Lung (tissue), 12 donors: ENCODE data around the gene EPB41L4A. TPM values are rescaled to one million over a fixed set of nuclear protein-coding genes. Genes with fewer than 3 reads are reported as not detected.

Experiments
- ATAC-seq: fragments of 200-7000 bp; cut with Tn5 transposase; one replicate; pipeline ENCODE4 v1.9.1; 2020; ENCODE audit warnings: moderate number of reproducible peaks; ENCODE audit not compliant: insufficient read depth, low FRiP score
- DNase-seq, 3 donors: peaks; one replicate each; pipeline ENCODE4 v3.0.0-alpha.2; 2013 to 2017
- H3K27ac ChIP-seq, 2 donors: one replicate each; pipeline ENCODE4 v1.5.1; 2013; ENCODE audit warnings: mild to moderate bottlenecking in 2 of 2, moderate library complexity in 2 of 2, control low read depth in 1 of 2, inconsistent platforms in 1 of 2, low read depth in 1 of 2, low read length in 1 of 2
- H3K27me3 ChIP-seq, 3 donors: one replicate each; pipeline ENCODE4 v1.5.1; 2013; ENCODE audit warnings: low read length in 2 of 3; ENCODE audit not compliant: control insufficient read depth in 3 of 3, insufficient read depth in 3 of 3
- H3K36me3 ChIP-seq, 4 donors: one replicate each; pipeline ENCODE4 v1.5.1; 2013; ENCODE audit warnings: low read length in 4 of 4, mild to moderate bottlenecking in 1 of 4, moderate library complexity in 1 of 4; ENCODE audit not compliant: control insufficient read depth in 4 of 4, insufficient read depth in 4 of 4
- H3K4me1 ChIP-seq, 5 donors: one replicate each; pipeline ENCODE4 v1.5.1; 2013; ENCODE audit warnings: low read length in 5 of 5, mild to moderate bottlenecking in 2 of 5, moderate library complexity in 1 of 5; ENCODE audit not compliant: control insufficient read depth in 5 of 5, insufficient read depth in 5 of 5
- H3K4me3 ChIP-seq: one replicate; pipeline ENCODE4 v1.5.1; 2013; ENCODE audit warnings: mild to moderate bottlenecking, control low read depth, moderate library complexity
- H3K9ac ChIP-seq, 2 donors: one replicate each; pipeline ENCODE4 v1.5.1; 2013; ENCODE audit warnings: low read length in 2 of 2, control low read depth in 1 of 2; ENCODE audit not compliant: insufficient read depth in 1 of 2
- H3K9me3 ChIP-seq, 4 donors: one replicate each; pipeline ENCODE4 v1.5.1; 2013; ENCODE audit warnings: low read length in 3 of 4, mild to moderate bottlenecking in 1 of 4, moderate library complexity in 1 of 4; ENCODE audit not compliant: control insufficient read depth in 4 of 4, insufficient read depth in 3 of 4
- whole genome bisulfite sequencing, 2 donors: extraction: QIAGEN DNeasy Blood & Tissue Kit; methylation state at CpG; one replicate each; pipeline ENCODE4 v1.1.7; 2013; 5-methylcytosine and 5-hydroxymethylcytosine counted together
- polyA plus RNA-seq, 2 donors: library from polyadenylated mRNA; stranded (reverse); fragments of 200-250 nt; gene quantifications; one replicate each; pipeline ENCODE4 v1.2.1, GENCODE V29; 2013
- total RNA-seq, 2 donors: library from RNA; depleted of rRNA in 1 of 2; stranded (reverse); fragments of >200 nt in 1 of 2; gene quantifications; one replicate each; pipeline ENCODE4 v1.2.1, GENCODE V29; 2014 to 2021
- TF ChIP-seq, protein P1 (sequence below): IDR thresholded peaks from 2 replicates; pipeline ENCODE4 v1.5.1; 2012; ENCODE audit warnings: mild to moderate bottlenecking; ENCODE audit errors: control extremely low read depth, extremely low read depth
- donor health status: control.
- donor health status: control.
- donor health status: Bipolar disorder and iron deficiency.
- donor health status: healthy.
- donor health status: DM: yes; HTN: yes; CAD: no.

Gene EPB41L4A
- total and polyA plus RNA-seq, 4 donors = 4.6 to 44.5 (median 14.9) TPM

DNA sequence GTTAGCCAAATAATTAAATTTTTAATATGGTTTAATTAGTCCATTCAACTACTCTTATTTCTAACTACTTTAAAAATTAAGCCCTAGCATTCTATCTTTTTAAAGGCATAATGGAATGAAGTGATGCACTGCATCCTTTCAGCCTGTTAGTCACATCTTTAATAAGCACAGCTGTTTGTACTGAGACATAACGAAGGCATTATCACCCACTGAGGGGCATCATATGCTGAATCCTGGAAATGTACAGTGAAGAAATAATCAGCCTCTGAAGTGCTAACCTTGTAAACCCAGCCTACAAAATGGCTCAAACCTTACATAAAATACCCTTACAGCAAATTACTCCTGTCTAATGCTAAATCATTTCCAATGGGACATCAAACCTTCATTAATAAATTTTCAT is 33.1 kb downstream of the EPB41L4A start:
- Histone ChIP-seq H3K27me3 (no peaks in the 10 kb centered on the region), H3K36me3 (no peaks in the 10 kb centered on the region), H3K9ac (no peak overlapping the region), H3K27ac (no peak overlapping the region), H3K4me3 (no peak overlapping the region), H3K9me3 (no peaks in the 10 kb centered on the region), H3K4me1 (peaks cover 0 to 17% (median 0%) of the 10 kb centered on the region in 5 donors)
- DNase-seq (no peak), ATAC-seq (no peak)
- 94 to 99% methylated on average over 1 of the region's 1 CpG for WGBS, 2 donors
- TF ChIP-seq, protein P1, sequence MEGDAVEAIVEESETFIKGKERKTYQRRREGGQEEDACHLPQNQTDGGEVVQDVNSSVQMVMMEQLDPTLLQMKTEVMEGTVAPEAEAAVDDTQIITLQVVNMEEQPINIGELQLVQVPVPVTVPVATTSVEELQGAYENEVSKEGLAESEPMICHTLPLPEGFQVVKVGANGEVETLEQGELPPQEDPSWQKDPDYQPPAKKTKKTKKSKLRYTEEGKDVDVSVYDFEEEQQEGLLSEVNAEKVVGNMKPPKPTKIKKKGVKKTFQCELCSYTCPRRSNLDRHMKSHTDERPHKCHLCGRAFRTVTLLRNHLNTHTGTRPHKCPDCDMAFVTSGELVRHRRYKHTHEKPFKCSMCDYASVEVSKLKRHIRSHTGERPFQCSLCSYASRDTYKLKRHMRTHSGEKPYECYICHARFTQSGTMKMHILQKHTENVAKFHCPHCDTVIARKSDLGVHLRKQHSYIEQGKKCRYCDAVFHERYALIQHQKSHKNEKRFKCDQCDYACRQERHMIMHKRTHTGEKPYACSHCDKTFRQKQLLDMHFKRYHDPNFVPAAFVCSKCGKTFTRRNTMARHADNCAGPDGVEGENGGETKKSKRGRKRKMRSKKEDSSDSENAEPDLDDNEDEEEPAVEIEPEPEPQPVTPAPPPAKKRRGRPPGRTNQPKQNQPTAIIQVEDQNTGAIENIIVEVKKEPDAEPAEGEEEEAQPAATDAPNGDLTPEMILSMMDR = no peak

DNA sequence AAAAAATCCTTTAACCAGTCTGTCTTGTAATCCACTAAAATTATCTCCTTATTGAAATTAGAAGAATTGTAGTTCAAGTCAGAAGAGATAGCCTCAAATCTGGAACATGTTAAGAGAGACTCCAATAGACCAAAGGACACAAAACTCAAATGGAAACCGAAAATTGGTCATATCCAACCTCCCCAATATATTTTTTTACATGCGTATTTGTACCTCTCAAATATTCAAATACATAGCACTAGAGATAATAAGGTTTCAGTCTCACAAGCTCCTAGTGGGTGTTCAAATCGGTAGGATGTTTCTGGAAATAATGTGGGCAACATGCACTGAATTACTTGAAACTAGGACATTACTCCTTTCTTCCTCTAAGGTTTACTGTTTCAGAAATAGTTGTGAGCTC is 33.5 kb downstream of the EPB41L4A start:
- Histone ChIP-seq H3K27ac (no peak overlapping the region), H3K4me1 (peaks cover 0 to 21% (median 0%) of the 10 kb centered on the region in 5 donors), H3K36me3 (no peaks in the 10 kb centered on the region), H3K9ac (no peak overlapping the region), H3K27me3 (no peaks in the 10 kb centered on the region), H3K9me3 (no peaks in the 10 kb centered on the region), H3K4me3 (no peak overlapping the region)
- ATAC-seq (no peak), DNase-seq (no peak)
- TF ChIP-seq, protein P1 = no peak
- WGBS, 2 donors = 75 to 92% methylated on average over 3 of the region's 3 CpGs

DNA sequence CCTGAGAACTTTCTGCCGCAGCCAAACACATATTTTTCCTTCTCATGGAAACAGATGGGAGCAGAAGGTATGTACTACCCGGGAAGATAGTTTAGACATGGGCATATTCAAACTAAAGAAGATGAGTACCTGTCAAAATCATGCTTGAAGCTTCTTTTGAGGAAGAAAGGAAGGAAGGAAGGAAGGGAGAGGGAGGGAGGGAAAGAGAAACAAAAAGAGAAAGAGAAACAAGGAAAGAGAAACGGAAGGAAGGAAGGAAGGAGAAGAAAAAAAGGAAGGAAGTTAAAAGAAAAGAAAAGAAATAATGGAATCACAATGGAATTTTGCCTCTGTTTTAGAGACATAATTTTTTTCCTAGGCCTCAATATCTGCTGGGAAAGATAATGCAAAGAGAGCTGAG is 34.6 kb downstream of the EPB41L4A start:
- ATAC-seq (no peak), DNase-seq (no peak)
- H3K9ac ChIP-seq = no peak overlapping the region
- H3K36me3 ChIP-seq = no peaks in the 10 kb centered on the region
- WGBS, 2 donors = 78 to 80% methylated on average over 3 of the region's 3 CpGs
- TF ChIP-seq, protein P1 = no peak
- H3K27ac ChIP-seq = no peak overlapping the region
- no peaks in the 10 kb centered on the region for H3K9me3 ChIP-seq
- peaks cover 0 to 21% (median 5%) of the 10 kb centered on the region in 5 donors for H3K4me1 ChIP-seq
- H3K4me3 ChIP-seq = no peak overlapping the region
- H3K27me3 ChIP-seq = no peaks in the 10 kb centered on the region

DNA sequence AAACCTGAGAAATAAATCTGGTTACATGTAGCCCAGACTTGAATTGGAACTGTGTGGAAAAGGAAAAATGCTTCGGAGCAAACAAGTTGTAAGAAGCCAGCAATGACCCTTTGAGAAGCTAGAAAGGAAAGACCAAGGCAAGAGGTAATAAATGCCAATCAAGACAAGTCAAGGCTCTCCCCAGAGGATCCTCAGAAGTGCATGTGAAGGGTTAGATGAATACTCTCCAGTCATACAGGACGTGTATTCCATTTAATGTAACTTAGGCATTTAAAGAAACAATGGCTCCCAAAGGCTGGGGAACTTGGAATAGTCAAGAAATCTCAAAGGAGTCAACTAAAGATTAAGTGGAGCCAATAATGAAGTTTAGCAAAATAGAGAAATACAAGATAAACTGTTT is 36.2 kb downstream of the EPB41L4A start:
- Histone ChIP-seq H3K9me3 (no peaks in the 10 kb centered on the region), H3K4me3 (no peak overlapping the region), H3K27me3 (no peaks in the 10 kb centered on the region), H3K9ac (no peak overlapping the region), H3K36me3 (no peaks in the 10 kb centered on the region), H3K27ac (no peak overlapping the region), H3K4me1 (peaks cover 0 to 15% (median 6%) of the 10 kb centered on the region in 5 donors)
- DNase-seq = no peak
- 81 to 84% methylated on average over 2 of the region's 2 CpGs for WGBS, 2 donors
- TF ChIP-seq, protein P1 = no peak
- ATAC-seq = no peak
